ENCODE results near the gene PTPRN2. TPM values are rescaled to one million over a fixed set of nuclear protein-coding genes. Genes with fewer than 3 reads are reported as not detected.

Gene PTPRN2
- total and polyA plus RNA-seq, 7 donors: 0.47 to 0.82 (median 0.51) TPM

DNA sequence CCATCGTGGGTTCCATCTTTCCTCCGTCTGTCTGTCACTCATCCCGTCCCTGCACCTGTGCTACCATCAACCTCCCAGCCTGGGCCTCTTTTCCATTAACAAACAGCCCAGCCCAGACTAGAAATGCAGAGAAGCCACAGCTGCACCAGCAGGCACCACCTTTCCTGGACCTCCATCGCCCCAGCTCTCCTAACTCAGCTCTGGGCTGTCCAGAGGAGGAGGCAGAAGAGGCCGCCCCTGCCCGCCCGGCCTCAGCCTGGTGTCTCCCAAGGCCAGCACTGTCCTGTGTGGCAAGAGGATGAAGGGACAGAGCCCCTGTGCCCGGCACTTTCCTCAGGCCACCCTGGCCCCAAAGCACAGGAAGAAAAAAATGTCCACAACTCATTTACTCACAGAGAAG lies 225.6 kb downstream of the PTPRN2 start:
- H3K36me3 ChIP-seq (ENCODE audit: insufficient read depth in 1 of 2, low read depth in 1 of 2): no peaks in the 10 kb centered on the region
- WGBS, 3 donors: 73 to 84% (median 83%) methylated on average over 8 of the region's 8 CpGs
- DNase-seq (no peak), ATAC-seq (no peak)
- H3K27ac ChIP-seq: no peak overlapping the region
- TF ChIP-seq CTCF (IDR thresholded peaks at IDR 0.05): no peak
- H3K4me1 ChIP-seq: no peaks in the 10 kb centered on the region
- intact Hi-C loops (cut with DNase I): no loop called here
- H3K27me3 ChIP-seq (ENCODE audit: insufficient read depth in 3 of 3, low read length in 2 of 3): no peaks in the 10 kb centered on the region
- H3K9me3 ChIP-seq: no peaks in the 10 kb centered on the region
- H3K4me3 ChIP-seq: no peak overlapping the region

DNA sequence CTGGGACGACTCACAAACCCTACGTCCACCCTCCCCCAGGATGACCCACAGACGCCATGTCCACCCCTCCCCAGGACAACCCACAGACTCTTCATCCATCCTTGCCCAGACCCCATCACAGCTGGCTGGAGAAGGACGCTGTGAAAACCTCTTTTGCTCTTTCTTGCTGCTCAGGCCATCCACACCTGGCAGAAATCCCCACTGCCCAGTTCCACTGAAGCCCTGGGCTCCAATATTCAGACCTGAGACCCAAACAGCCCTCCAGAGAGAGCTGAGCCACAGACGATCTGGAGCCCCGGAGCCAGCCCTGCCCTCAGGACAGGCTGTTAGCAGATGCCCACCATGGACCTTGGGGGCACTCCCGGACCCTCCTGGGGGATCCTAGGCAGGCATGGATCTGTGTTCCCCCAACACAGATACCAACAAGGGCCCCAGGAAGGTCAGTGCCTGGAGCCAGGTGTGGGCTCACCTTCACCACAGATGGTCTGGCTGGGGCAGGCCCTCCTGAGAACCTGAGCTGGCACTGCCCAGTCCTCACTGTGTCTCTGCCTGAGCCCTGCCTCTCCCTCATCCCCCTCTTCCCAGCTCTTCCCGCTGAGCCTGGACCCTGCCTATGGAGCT lies 226.2 kb downstream of the PTPRN2 start:
- intact Hi-C loops (cut with DNase I): no loop called here
- no peak for ATAC-seq
- WGBS, 3 donors: 71 to 77% (median 77%) methylated on average over 5 to 7 of the region's 8 CpGs

DNA sequence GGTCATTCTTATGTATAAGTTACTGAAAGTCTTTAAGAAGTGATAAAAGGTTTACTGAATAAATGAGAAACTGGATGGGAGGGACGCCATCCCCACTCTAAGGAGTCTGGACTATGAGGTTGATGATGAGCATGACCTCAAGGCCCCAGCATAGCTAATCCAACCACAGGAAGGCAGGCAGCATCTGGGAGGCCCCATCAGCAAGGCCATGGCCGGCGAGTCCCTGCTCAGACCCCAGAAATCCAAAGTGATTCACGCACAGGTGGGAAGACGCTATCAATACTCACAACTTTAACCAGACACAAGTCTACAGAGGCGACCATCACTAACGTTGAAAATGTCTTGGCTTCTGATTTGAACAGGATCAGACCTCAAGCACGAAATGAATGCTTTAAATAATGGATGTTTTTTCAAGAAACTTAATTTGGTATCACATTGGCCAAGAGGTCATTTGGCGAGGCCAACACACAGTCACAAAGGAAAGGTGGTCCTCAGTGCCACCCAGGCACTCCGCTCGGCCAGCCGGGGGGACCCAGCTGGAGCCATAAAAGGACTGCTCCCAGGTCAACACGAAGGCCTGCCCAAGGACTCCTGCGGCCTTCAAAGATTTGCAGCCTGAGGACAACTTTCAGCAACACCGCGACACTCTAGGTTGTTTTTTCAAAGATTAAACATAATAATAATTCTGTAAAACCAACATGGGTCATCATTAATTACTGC lies 228.5 kb downstream of the PTPRN2 start:
- intact Hi-C loops (cut with DNase I): no loop called here
- WGBS, 3 donors: 76 to 82% (median 77%) methylated on average over 16 of the region's 16 CpGs
- no peaks in the 10 kb centered on the region for H3K9me3 ChIP-seq
- H3K4me3 ChIP-seq: no peak overlapping the region
- TF ChIP-seq CTCF (IDR thresholded peaks at IDR 0.05): no peak
- no peaks in the 10 kb centered on the region for H3K4me1 ChIP-seq
- H3K27ac ChIP-seq: no peak overlapping the region
- ATAC-seq: no peak
- no peaks in the 10 kb centered on the region for H3K36me3 ChIP-seq (ENCODE audit: insufficient read depth in 1 of 2, low read depth in 1 of 2)
- no peaks in the 10 kb centered on the region for H3K27me3 ChIP-seq (ENCODE audit: insufficient read depth in 3 of 3, low read length in 2 of 3)
- DNase-seq: no peak

More for the DNA sequence above, 226.2 kb downstream of the PTPRN2 start:
- Histone ChIP-seq H3K27me3 (ENCODE audit: insufficient read depth in 3 of 3, low read length in 2 of 3) (no peaks in the 10 kb centered on the region), H3K4me3 (no peak overlapping the region), H3K9me3 (no peaks in the 10 kb centered on the region), H3K4me1 (no peaks in the 10 kb centered on the region), H3K27ac (no peak overlapping the region), H3K36me3 (ENCODE audit: insufficient read depth in 1 of 2, low read depth in 1 of 2) (no peaks in the 10 kb centered on the region)
- DNase-seq: no peak
- no peak for TF ChIP-seq CTCF (IDR thresholded peaks at IDR 0.05)

GRCh38 chr7:158357898-158358821 lies 229.5 kb downstream of the PTPRN2 start:
- Histone ChIP-seq H3K4me1 (no peaks in the 10 kb centered on the region), H3K4me3 (no peak overlapping the region), H3K36me3 (ENCODE audit: insufficient read depth in 1 of 2, low read depth in 1 of 2) (no peaks in the 10 kb centered on the region), H3K9me3 (no peaks in the 10 kb centered on the region), H3K27me3 (ENCODE audit: insufficient read depth in 3 of 3, low read length in 2 of 3) (no peaks in the 10 kb centered on the region), H3K27ac (no peak overlapping the region)
- intact Hi-C loops (cut with DNase I): no loop called here
- DNase-seq (no peak), ATAC-seq (no peak)
- no peak for TF ChIP-seq CTCF (IDR thresholded peaks at IDR 0.05)
- WGBS, 3 donors: 85 to 87% (median 86%) methylated on average over 26 of the region's 26 CpGs

Measured in psoas muscle (tissue), 8 donors.